ENCODE data around the gene FBXW8. TPM values are rescaled to one million over a fixed set of nuclear protein-coding genes. Genes with fewer than 3 reads are reported as not detected.

FBXW8 gene
- total RNA-seq, 2 experiments from 2014 or later: 6.6 to 7.3 TPM

GRCh38 chr12:117006333-117006732, 95.6 kb downstream of the FBXW8 start:
- no peaks in the 10 kb centered on the region for H3K4me1 Mint-ChIP-seq (ENCODE audit: low read depth)

DNA sequence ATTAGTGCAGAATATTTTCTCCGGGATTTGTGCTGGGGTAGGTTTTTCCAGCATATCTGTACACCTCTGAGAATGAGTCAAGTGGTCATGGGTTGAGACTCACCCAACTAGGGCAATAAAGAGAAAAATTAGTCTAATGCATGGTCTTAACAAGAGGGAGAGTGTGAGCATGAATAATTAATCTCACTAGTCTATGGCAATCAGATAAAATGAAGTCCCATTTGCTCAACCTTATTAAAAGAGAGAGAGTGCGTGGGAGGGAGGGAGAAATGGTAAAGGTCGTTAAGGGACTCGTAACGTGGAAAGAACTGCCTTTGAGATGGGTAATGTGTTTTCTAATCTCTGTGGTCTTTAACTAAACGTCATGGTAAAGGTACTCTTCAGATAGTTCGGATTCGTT, 96.8 kb downstream of the FBXW8 start:
- Mint-ChIP-seq H3K27ac (no peak overlapping the region), H3K9me3 (no peaks in the 10 kb centered on the region), H3K27me3 (no peaks in the 10 kb centered on the region), H3K36me3 (ENCODE audit: low read depth) (peaks cover 88% of the 10 kb centered on the region), H3K4me1 (ENCODE audit: low read depth) (no peaks in the 10 kb centered on the region), H3K4me3 (no peak overlapping the region)
- ChIA-PET POLR2A (no interaction called here), CTCF (no interaction called here)
- Histone ChIP-seq H3K4me3 (ENCODE audit: low read length) (no peak overlapping the region), H3K9me3 (ENCODE audit: control insufficient read depth in 1 of 2, insufficient read depth in 1 of 2, low read length in 2 of 2) (no peaks in the 10 kb centered on the region), H3K27ac (ENCODE audit: low read depth in 1 of 2, low read length in 2 of 2) (no peak overlapping the region), H3K27me3 (ENCODE audit: control insufficient read depth in 1 of 2, insufficient read depth in 2 of 2, low read length in 2 of 2) (no peaks in the 10 kb centered on the region), H3K36me3 (ENCODE audit: insufficient read depth, low read length) (peaks cover 40% of the 10 kb centered on the region), H3K4me1 (ENCODE audit: insufficient read depth, low read length) (no peaks in the 10 kb centered on the region)
- TF ChIP-seq, protein P1, sequence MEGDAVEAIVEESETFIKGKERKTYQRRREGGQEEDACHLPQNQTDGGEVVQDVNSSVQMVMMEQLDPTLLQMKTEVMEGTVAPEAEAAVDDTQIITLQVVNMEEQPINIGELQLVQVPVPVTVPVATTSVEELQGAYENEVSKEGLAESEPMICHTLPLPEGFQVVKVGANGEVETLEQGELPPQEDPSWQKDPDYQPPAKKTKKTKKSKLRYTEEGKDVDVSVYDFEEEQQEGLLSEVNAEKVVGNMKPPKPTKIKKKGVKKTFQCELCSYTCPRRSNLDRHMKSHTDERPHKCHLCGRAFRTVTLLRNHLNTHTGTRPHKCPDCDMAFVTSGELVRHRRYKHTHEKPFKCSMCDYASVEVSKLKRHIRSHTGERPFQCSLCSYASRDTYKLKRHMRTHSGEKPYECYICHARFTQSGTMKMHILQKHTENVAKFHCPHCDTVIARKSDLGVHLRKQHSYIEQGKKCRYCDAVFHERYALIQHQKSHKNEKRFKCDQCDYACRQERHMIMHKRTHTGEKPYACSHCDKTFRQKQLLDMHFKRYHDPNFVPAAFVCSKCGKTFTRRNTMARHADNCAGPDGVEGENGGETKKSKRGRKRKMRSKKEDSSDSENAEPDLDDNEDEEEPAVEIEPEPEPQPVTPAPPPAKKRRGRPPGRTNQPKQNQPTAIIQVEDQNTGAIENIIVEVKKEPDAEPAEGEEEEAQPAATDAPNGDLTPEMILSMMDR (IDR thresholded peaks at IDR 0.05): no peak
- no peak for ATAC-seq (ENCODE audit: poor library complexity)
- no peak for DNase-seq
- intact Hi-C loops (cut with DNase I, micrococcal nuclease): no loop called here

More at GRCh38 chr12:117006333-117006732, 95.6 kb downstream of the FBXW8 start:
- Mint-ChIP-seq H3K27me3 (no peaks in the 10 kb centered on the region), H3K4me3 (no peak overlapping the region), H3K27ac (no peak overlapping the region), H3K36me3 (ENCODE audit: low read depth) (peaks cover 86% of the 10 kb centered on the region), H3K9me3 (no peaks in the 10 kb centered on the region)
- POLR2A ChIA-PET: no interaction called here
- CTCF ChIA-PET: no interaction called here
- TF ChIP-seq, protein P1 (IDR thresholded peaks at IDR 0.05): no peak
- no peak overlapping the region for H3K27ac ChIP-seq (ENCODE audit: low read depth in 1 of 2, low read length in 2 of 2)
- no peak for ATAC-seq (ENCODE audit: poor library complexity)
- intact Hi-C loops (cut with DNase I, micrococcal nuclease): no loop called here
- no peaks in the 10 kb centered on the region for H3K4me1 ChIP-seq (ENCODE audit: insufficient read depth, low read length)
- no peaks in the 10 kb centered on the region for H3K9me3 ChIP-seq (ENCODE audit: control insufficient read depth in 1 of 2, insufficient read depth in 1 of 2, low read length in 2 of 2)
- no peak overlapping the region for H3K4me3 ChIP-seq (ENCODE audit: low read length)
- H3K27me3 ChIP-seq (ENCODE audit: control insufficient read depth in 1 of 2, insufficient read depth in 2 of 2, low read length in 2 of 2): no peaks in the 10 kb centered on the region
- peaks cover 33% of the 10 kb centered on the region for H3K36me3 ChIP-seq (ENCODE audit: insufficient read depth, low read length)
- no peak for DNase-seq

DNA sequence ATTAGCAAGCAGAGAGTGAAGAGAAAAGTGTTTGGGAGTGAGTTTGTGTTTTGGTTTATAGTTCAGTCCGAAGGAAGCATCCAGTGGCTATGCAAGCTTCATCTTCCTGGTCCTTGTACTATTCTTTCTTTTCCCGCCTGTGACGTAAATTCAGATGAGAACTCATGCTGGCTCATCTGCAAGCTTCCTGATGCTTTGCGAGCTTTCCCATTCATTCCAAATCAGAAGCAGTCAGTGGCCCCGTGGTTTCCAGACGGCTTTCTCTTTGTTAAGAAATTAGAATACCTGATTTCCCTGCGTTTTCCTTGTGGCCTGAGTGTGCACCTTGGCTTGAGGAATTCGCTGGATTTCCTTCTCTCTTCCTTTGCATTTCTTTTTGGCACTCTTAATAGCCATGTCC, 99.0 kb downstream of the FBXW8 start:
- peaks cover 6 to 9% of the 10 kb centered on the region in 2 experiments for H3K9me3 ChIP-seq (ENCODE audit: control insufficient read depth in 1 of 2, insufficient read depth in 1 of 2, low read length in 2 of 2)
- peaks cover 93% of the 10 kb centered on the region for H3K36me3 Mint-ChIP-seq (ENCODE audit: low read depth)
- DNase-seq (no peak), ATAC-seq (ENCODE audit: poor library complexity) (no peak)
- H3K4me1 ChIP-seq (ENCODE audit: insufficient read depth, low read length): no peaks in the 10 kb centered on the region
- no peak overlapping the region for H3K27ac Mint-ChIP-seq
- H3K27me3 Mint-ChIP-seq: no peaks in the 10 kb centered on the region
- H3K27me3 ChIP-seq (ENCODE audit: control insufficient read depth in 1 of 2, insufficient read depth in 2 of 2, low read length in 2 of 2): no peaks in the 10 kb centered on the region
- intact Hi-C loops (cut with DNase I, micrococcal nuclease): no loop called here
- TF ChIP-seq, protein P1 (IDR thresholded peaks at IDR 0.05): no peak
- CTCF ChIA-PET: interaction anchor here (0.6 kb wide), 1 partner anchor 1252 kb away, joined by 3 read pairs; no protein-coding TSS in a partner anchor
- no peak overlapping the region for H3K27ac ChIP-seq (ENCODE audit: low read depth in 1 of 2, low read length in 2 of 2)
- POLR2A ChIA-PET: no interaction called here
- no peak overlapping the region for H3K4me3 Mint-ChIP-seq
- H3K36me3 ChIP-seq (ENCODE audit: insufficient read depth, low read length): peaks cover 50% of the 10 kb centered on the region
- H3K4me1 Mint-ChIP-seq (ENCODE audit: low read depth): no peaks in the 10 kb centered on the region
- peaks cover 7% of the 10 kb centered on the region for H3K9me3 Mint-ChIP-seq
- no peak overlapping the region for H3K4me3 ChIP-seq (ENCODE audit: low read length)

Data from CD4-positive, alpha-beta T cell (primary cell).